Measurements from ENCODE around the gene UBE2F. TPM values are rescaled to one million over a fixed set of nuclear protein-coding genes. Genes with fewer than 3 reads are reported as not detected.

UBE2F gene
- total RNA-seq, 1 experiment from 2014 or later = 62.1 TPM

- no peaks in the 10 kb centered on the region for H3K27me3 ChIP-seq (ENCODE audit: insufficient read depth, low read length)
These were observed 42.7 kb upstream of the UBE2F start for GRCh38 chr2:237924164-237924534.

More at GRCh38 chr2:237924164-237924534, 42.7 kb upstream of the UBE2F start:
- Histone ChIP-seq H4K8ac (replicated peaks; ENCODE audit: insufficient read length, low read depth, low read length) (no peak overlapping the region), H3K23ac (ENCODE audit: insufficient read length, low read depth, low read length) (no peak overlapping the region), H3K18ac (ENCODE audit: insufficient read length, low read depth, low read length) (no peak overlapping the region), H2BK120ac (ENCODE audit: low read depth, low read length, poor library complexity, severe bottlenecking) (no peak overlapping the region), H4K91ac (ENCODE audit: insufficient read length, low read depth, low read length) (no peak overlapping the region), H3K79me1 (ENCODE audit: insufficient read depth, low read depth, low read length, poor library complexity, severe bottlenecking) (no peaks in the 10 kb centered on the region), H3K4me2 (ENCODE audit: insufficient read depth, insufficient read length, low read length) (no peak overlapping the region), H4K5ac (ENCODE audit: insufficient read length, low read depth, low read length) (no peak overlapping the region), H2BK5ac (ENCODE audit: insufficient read length, low read length) (no peak overlapping the region), H3T11ph (ENCODE audit: low read length) (no peak overlapping the region), H3K4ac (ENCODE audit: low read depth, low read length) (no peak overlapping the region), H2BK12ac (ENCODE audit: insufficient read length, low read depth, low read length) (no peak overlapping the region), H3K27ac (ENCODE audit: insufficient read length, low read depth, low read length) (no peak overlapping the region), H3K9me3 (ENCODE audit: control insufficient read depth, low read depth, low read length) (no peaks in the 10 kb centered on the region), H3K9ac (ENCODE audit: extremely low read depth, insufficient read length, low read length) (no peak overlapping the region), H3K14ac (ENCODE audit: insufficient read depth, low read length) (no peak overlapping the region), H3K79me2 (ENCODE audit: insufficient read depth, low read length) (no peaks in the 10 kb centered on the region), H3K23me2 (ENCODE audit: insufficient read length, low read depth, low read length, poor library complexity, severe bottlenecking) (no peaks in the 10 kb centered on the region), H2AK5ac (ENCODE audit: insufficient read length, low read length) (no peak overlapping the region), H2BK20ac (ENCODE audit: low read depth, low read length, poor library complexity, severe bottlenecking) (no peak overlapping the region), H4K20me1 (ENCODE audit: control insufficient read depth, insufficient read depth, insufficient read length) (no peaks in the 10 kb centered on the region), H2BK15ac (ENCODE audit: low read depth, low read length) (no peak overlapping the region), H3K4me1 (ENCODE audit: insufficient read depth, low read length) (no peaks in the 10 kb centered on the region), H3K56ac (ENCODE audit: insufficient read length, low read depth, low read length) (no peak overlapping the region), H2AFZ (ENCODE audit: low read length) (no peak overlapping the region)
- H3K4me1 Mint-ChIP-seq = peaks cover 4 to 9% of the 10 kb centered on the region in 2 experiments
- no peak for DNase-seq
- H3K27me3 Mint-ChIP-seq (ENCODE audit: low read depth) = peaks cover 28% of the 10 kb centered on the region
- peaks cover 0 to 5% of the 10 kb centered on the region in 2 experiments; a peak in 1 of 5 replicates for H3K9me3 Mint-ChIP-seq
- no peak overlapping the region for H3K4me3 Mint-ChIP-seq
- WGBS (ENCODE audit: extremely low coverage, insufficient read length, low lambda C conversion rate) = no CpG with 5 or more reads among the region's 14 CpGs
- TF ChIP-seq CTCF (conservative IDR thresholded peaks at IDR 0.05) = no peak
- H3K36me3 Mint-ChIP-seq (ENCODE audit: insufficient read depth in 1 of 3, low read depth in 3 of 3) = no peaks in the 10 kb centered on the region
- no peak overlapping the region; a peak in 1 of 7 replicates for H3K27ac Mint-ChIP-seq

Measured in H9 (cell line).